ENCODE results near the gene SYNDIG1. TPM values are rescaled to one million over a fixed set of nuclear protein-coding genes. Genes with fewer than 3 reads are reported as not detected.

Gene SYNDIG1
- total RNA-seq, 2 experiments from 2014 or later = not detected

DNA sequence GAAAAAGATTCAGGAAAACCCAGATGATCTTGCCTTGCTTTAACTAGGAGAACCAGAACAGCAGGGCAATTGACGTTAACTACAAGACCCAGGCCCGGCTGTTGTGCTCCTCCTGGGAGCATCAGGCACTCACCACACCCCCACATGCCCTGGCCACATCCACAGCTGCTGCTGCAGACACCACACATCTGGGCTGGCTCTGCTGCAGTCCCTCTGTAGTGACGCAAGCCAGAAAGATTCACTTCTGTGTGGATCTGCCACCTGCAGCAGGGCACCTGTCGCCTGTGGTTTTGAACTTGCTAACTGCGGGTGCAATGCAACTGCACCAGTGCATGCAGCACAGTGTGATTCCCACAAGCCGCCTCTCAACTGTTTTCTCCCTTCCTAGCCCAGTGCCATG is 228.8 kb downstream of the SYNDIG1 start:
- Histone ChIP-seq H4K20me1 (ENCODE audit: insufficient read depth, low read length) (no peaks in the 10 kb centered on the region), H3K4me1 (ENCODE audit: insufficient read depth, low read length, poor library complexity, severe bottlenecking) (no peaks in the 10 kb centered on the region), H2AFZ (ENCODE audit: low read length) (no peak overlapping the region), H3K4me3 (ENCODE audit: low read depth, low read length, poor library complexity, severe bottlenecking) (no peak overlapping the region), H3K9me2 (ENCODE audit: insufficient read depth, low read length) (no peaks in the 10 kb centered on the region), H3K79me2 (ENCODE audit: insufficient read depth, low read depth, low read length) (no peaks in the 10 kb centered on the region), H3K4me2 (ENCODE audit: low read length) (no peak overlapping the region), H3K27ac (ENCODE audit: low read depth, low read length, poor library complexity, severe bottlenecking) (no peak overlapping the region), H3K36me3 (ENCODE audit: insufficient read depth, low read length) (no peaks in the 10 kb centered on the region), H3K9me3 (ENCODE audit: low read length) (no peaks in the 10 kb centered on the region)
- BruUV-seq (replicated peaks) = no TSS peak
- ChIA-PET POLR2A (no interaction called here), CTCF (ENCODE audit: unreplicated experiment) (no interaction called here)
- intact Hi-C loops (cut with micrococcal nuclease; ENCODE audit: unreplicated experiment) = loop anchor here (1.0 to 5.0 kb wide), 2 partner anchors 84 to 583 kb away; no protein-coding TSS in a partner anchor
- DNase-seq (ENCODE audit: low spot score) = peak; percentile 35
- TF ChIP-seq EZH2phosphoT487 (IDR thresholded peaks at IDR 0.05; ENCODE audit: borderline replicate concordance, low read depth, low read length) = no peak
- TF ChIP-seq, protein P1, sequence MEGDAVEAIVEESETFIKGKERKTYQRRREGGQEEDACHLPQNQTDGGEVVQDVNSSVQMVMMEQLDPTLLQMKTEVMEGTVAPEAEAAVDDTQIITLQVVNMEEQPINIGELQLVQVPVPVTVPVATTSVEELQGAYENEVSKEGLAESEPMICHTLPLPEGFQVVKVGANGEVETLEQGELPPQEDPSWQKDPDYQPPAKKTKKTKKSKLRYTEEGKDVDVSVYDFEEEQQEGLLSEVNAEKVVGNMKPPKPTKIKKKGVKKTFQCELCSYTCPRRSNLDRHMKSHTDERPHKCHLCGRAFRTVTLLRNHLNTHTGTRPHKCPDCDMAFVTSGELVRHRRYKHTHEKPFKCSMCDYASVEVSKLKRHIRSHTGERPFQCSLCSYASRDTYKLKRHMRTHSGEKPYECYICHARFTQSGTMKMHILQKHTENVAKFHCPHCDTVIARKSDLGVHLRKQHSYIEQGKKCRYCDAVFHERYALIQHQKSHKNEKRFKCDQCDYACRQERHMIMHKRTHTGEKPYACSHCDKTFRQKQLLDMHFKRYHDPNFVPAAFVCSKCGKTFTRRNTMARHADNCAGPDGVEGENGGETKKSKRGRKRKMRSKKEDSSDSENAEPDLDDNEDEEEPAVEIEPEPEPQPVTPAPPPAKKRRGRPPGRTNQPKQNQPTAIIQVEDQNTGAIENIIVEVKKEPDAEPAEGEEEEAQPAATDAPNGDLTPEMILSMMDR (conservative IDR thresholded peaks at IDR 0.05; ENCODE audit: low read length) = no peak

GRCh38 chr20:24698706-24699206 is 229.3 kb downstream of the SYNDIG1 start:
- no peaks in the 10 kb centered on the region for H4K20me1 ChIP-seq (ENCODE audit: insufficient read depth, low read length)
- H3K79me2 ChIP-seq (ENCODE audit: insufficient read depth, low read depth, low read length) = no peaks in the 10 kb centered on the region
- no peaks in the 10 kb centered on the region for H3K4me1 ChIP-seq (ENCODE audit: insufficient read depth, low read length, poor library complexity, severe bottlenecking)
- CTCF ChIA-PET (ENCODE audit: unreplicated experiment) = no interaction called here
- H3K4me3 ChIP-seq (ENCODE audit: low read depth, low read length, poor library complexity, severe bottlenecking) = no peak overlapping the region
- TF ChIP-seq, protein P1 (conservative IDR thresholded peaks at IDR 0.05; ENCODE audit: low read length) = no peak
- no peak for TF ChIP-seq EZH2phosphoT487 (IDR thresholded peaks at IDR 0.05; ENCODE audit: borderline replicate concordance, low read depth, low read length)
- POLR2A ChIA-PET = no interaction called here
- no peak overlapping the region for H3K27ac ChIP-seq (ENCODE audit: low read depth, low read length, poor library complexity, severe bottlenecking)
- H3K9me3 ChIP-seq (ENCODE audit: low read length) = no peaks in the 10 kb centered on the region
- no peaks in the 10 kb centered on the region for H3K36me3 ChIP-seq (ENCODE audit: insufficient read depth, low read length)
- intact Hi-C loops (cut with micrococcal nuclease; ENCODE audit: unreplicated experiment) = loop anchor here (1.0 to 5.0 kb wide), 2 partner anchors 84 to 583 kb away; no protein-coding TSS in a partner anchor
- H2AFZ ChIP-seq (ENCODE audit: low read length) = no peak overlapping the region
- no peak overlapping the region for H3K4me2 ChIP-seq (ENCODE audit: low read length)
- no peak for DNase-seq (ENCODE audit: low spot score)
- BruUV-seq (replicated peaks) = no TSS peak
- H3K9me2 ChIP-seq (ENCODE audit: insufficient read depth, low read length) = no peaks in the 10 kb centered on the region

- Histone ChIP-seq H3K79me2 (ENCODE audit: insufficient read depth, low read depth, low read length) (no peaks in the 10 kb centered on the region), H3K36me3 (ENCODE audit: insufficient read depth, low read length) (no peaks in the 10 kb centered on the region), H3K27ac (ENCODE audit: low read depth, low read length, poor library complexity, severe bottlenecking) (no peak overlapping the region), H4K20me1 (ENCODE audit: insufficient read depth, low read length) (no peaks in the 10 kb centered on the region), H3K4me3 (ENCODE audit: low read depth, low read length, poor library complexity, severe bottlenecking) (no peak overlapping the region), H2AFZ (ENCODE audit: low read length) (no peak overlapping the region), H3K9me2 (ENCODE audit: insufficient read depth, low read length) (no peaks in the 10 kb centered on the region), H3K9me3 (ENCODE audit: low read length) (no peaks in the 10 kb centered on the region), H3K4me2 (ENCODE audit: low read length) (no peak overlapping the region), H3K4me1 (ENCODE audit: insufficient read depth, low read length, poor library complexity, severe bottlenecking) (no peaks in the 10 kb centered on the region)
- DNase-seq (ENCODE audit: low spot score) = no peak
- TF ChIP-seq, protein P1 (conservative IDR thresholded peaks at IDR 0.05; ENCODE audit: low read length) = no peak
- TF ChIP-seq EZH2phosphoT487 (IDR thresholded peaks at IDR 0.05; ENCODE audit: borderline replicate concordance, low read depth, low read length) = no peak
- intact Hi-C loops (cut with micrococcal nuclease; ENCODE audit: unreplicated experiment) = loop anchor here (5.0 kb wide), 1 partner anchor 83 kb away; no protein-coding TSS in a partner anchor
- no TSS peak for BruUV-seq (replicated peaks)
- ChIA-PET POLR2A (interaction anchor here (0.6 kb wide), 1 partner anchor 1813 kb away, joined by 5 read pairs; no protein-coding TSS in a partner anchor), CTCF (ENCODE audit: unreplicated experiment) (no interaction called here)
Measured at GRCh38 chr20:24699321-24700165, 230.1 kb downstream of the SYNDIG1 start.
